HEK293T (cell line): ENCODE results near the gene PTPRM.

ENCODE experiments used
- ARNT ChIP-seq: fragments of 450-650 bp; IDR thresholded peaks from 2 replicates; pipeline ENCODE4 v1.6.1; 2017; ENCODE audit warnings: mild to moderate bottlenecking
- ELF4 ChIP-seq: fragments of 450-650 bp; IDR thresholded peaks from 2 replicates; pipeline ENCODE4 v1.6.1; 2017; ENCODE audit warnings: antibody characterized with exemption
- FOXA1 ChIP-seq: fragments of 450-650 bp; IDR thresholded peaks from 2 replicates; pipeline ENCODE4 v1.6.1; 2016; ENCODE audit warnings: mild to moderate bottlenecking
- FOXM1 ChIP-seq: fragments of 450-650 bp; IDR thresholded peaks from 2 replicates; pipeline ENCODE4 v1.6.1; 2017; ENCODE audit warnings: mild to moderate bottlenecking, borderline replicate concordance
- NFRKB ChIP-seq: fragments of 450-650 bp; IDR thresholded peaks from 2 replicates; pipeline ENCODE4 v1.6.1; 2016; ENCODE audit warnings: mild to moderate bottlenecking, moderate library complexity
- SP1 ChIP-seq: fragments of 450-650 bp; IDR thresholded peaks from 2 replicates; pipeline ENCODE4 v1.6.1; 2017
- SUZ12 ChIP-seq: fragments of 450-650 bp; IDR thresholded peaks from 2 replicates; pipeline ENCODE4 v1.6.1; 2016; ENCODE audit warnings: mild to moderate bottlenecking
- TARDBP ChIP-seq: fragments of 450-650 bp; IDR thresholded peaks from 2 replicates; pipeline ENCODE4 v1.6.1; 2016
- ZNF384 ChIP-seq: fragments of 450-650 bp; IDR thresholded peaks from 2 replicates; pipeline ENCODE4 v1.6.1; 2016
- TF ChIP-seq, protein P1 (sequence below): fragments of 450-650 bp; IDR thresholded peaks from 2 replicates; pipeline ENCODE4 v1.6.1; 2016

- no peak for TF ChIP-seq ELF4
- TF ChIP-seq NFRKB: no peak
- TF ChIP-seq FOXM1: no peak
- no peak for TF ChIP-seq ARNT
- no peak for TF ChIP-seq SP1
- TF ChIP-seq FOXA1: no peak
- no peak for TF ChIP-seq ZNF384
- TF ChIP-seq SUZ12: no peak
- no peak for TF ChIP-seq TARDBP
- TF ChIP-seq, protein P1, sequence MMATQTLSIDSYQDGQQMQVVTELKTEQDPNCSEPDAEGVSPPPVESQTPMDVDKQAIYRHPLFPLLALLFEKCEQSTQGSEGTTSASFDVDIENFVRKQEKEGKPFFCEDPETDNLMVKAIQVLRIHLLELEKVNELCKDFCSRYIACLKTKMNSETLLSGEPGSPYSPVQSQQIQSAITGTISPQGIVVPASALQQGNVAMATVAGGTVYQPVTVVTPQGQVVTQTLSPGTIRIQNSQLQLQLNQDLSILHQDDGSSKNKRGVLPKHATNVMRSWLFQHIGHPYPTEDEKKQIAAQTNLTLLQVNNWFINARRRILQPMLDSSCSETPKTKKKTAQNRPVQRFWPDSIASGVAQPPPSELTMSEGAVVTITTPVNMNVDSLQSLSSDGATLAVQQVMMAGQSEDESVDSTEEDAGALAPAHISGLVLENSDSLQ: no peak
These were observed 685.3 kb downstream of the PTPRM start for GRCh38 chr18:8252371-8252770.
